K562 (cell line): ENCODE results near the gene OXLD1. TPM values are rescaled to one million over a fixed set of nuclear protein-coding genes. Genes with fewer than 3 reads are reported as not detected.
A peak's percentile ranks its signal among the peaks of the same experiment; 100 is the strongest.

Source experiments
- ATF7 ChIP-seq: fragments of 450-650 bp; IDR thresholded peaks from 2 replicates; pipeline ENCODE4 v1.7.1; 2014; ENCODE audit warnings: mild to moderate bottlenecking, moderate library complexity
- BCL6 ChIP-seq: fragments of 250-450 bp; sonication (Bioruptor Pico); IDR thresholded peaks from 2 replicates; pipeline ENCODE4 v1.4.0; 2020
- GTF2A2 ChIP-seq: IDR thresholded peaks from 2 replicates; pipeline ENCODE4 v1.6.1; 2016; ENCODE audit warnings: mild to moderate bottlenecking, missing genetic modification characterization, missing compliant biosample characterization
- HOXB6 ChIP-seq: fragments of 250-450 bp; sonication (Bioruptor Pico); IDR thresholded peaks from 2 replicates; pipeline ENCODE4 v1.5.1; 2022; ENCODE audit warnings: mild to moderate bottlenecking, borderline replicate concordance
- KLF10 ChIP-seq: fragments of 250-450 bp; sonication (Bioruptor Pico); IDR thresholded peaks from 2 replicates; pipeline ENCODE4 v1.6.1; 2021; ENCODE audit warnings: matching md5 sums
- MXI1 ChIP-seq: IDR thresholded peaks from 2 replicates; pipeline ENCODE4 v1.6.1; 2011; ENCODE audit warnings: low read depth, mild to moderate bottlenecking, improper control_type of control experiment, low read length
- NFIC ChIP-seq: fragments of 450-650 bp; IDR thresholded peaks from 2 replicates; pipeline ENCODE4 v1.6.1; 2017; ENCODE audit warnings: mild to moderate bottlenecking, inconsistent platforms
- SMAD3 ChIP-seq: fragments of 450-650 bp; formaldehyde crosslinking; conservative IDR thresholded peaks from 2 replicates; pipeline ENCODE4 v1.4.0; 2020; ENCODE audit warnings: mild to moderate bottlenecking
- SMARCE1 ChIP-seq: fragments of 450-650 bp; IDR thresholded peaks from 2 replicates; pipeline ENCODE4 v1.7.1; 2016; ENCODE audit warnings: mild to moderate bottlenecking
- SP2 ChIP-seq: IDR thresholded peaks from 2 replicates; pipeline ENCODE4 v1.6.1; 2011; ENCODE audit warnings: mild to moderate bottlenecking, low read depth, low read length, moderate library complexity; ENCODE audit not compliant: poor library complexity, severe bottlenecking; ENCODE audit errors: extremely low read depth
- SRSF1 ChIP-seq: fragments of 200-400 bp; formaldehyde crosslinking; IDR thresholded peaks from 2 replicates; pipeline ENCODE4 v1.6.1; 2017; ENCODE audit warnings: mild to moderate bottlenecking, low read depth, low read length, moderate library complexity
- SRSF9 ChIP-seq: fragments of 200-400 bp; formaldehyde crosslinking; IDR thresholded peaks from 2 replicates; pipeline ENCODE4 v1.6.1; 2017; ENCODE audit warnings: low read depth, low read length, borderline replicate concordance
- WHSC1 ChIP-seq: IDR thresholded peaks from one replicate; pipeline ENCODE4 v1.6.1; 2012; ENCODE audit warnings: low read length, control low read depth, inconsistent platforms
- ZNF124 ChIP-seq: sonication (generic); formaldehyde crosslinking; IDR thresholded peaks from 2 replicates; pipeline ENCODE4 v1.8.1; 2022; ENCODE audit warnings: missing genetic modification reagents
- ZNF644 ChIP-seq: fragments of 200-800 bp; sonication (Bioruptor generic); IDR thresholded peaks from 2 replicates; pipeline ENCODE4 v1.6.1; 2016; ENCODE audit warnings: low read depth, missing genetic modification characterization, missing compliant biosample characterization
- ZNF717 ChIP-seq: fragments of 250-450 bp; sonication (Bioruptor Pico); IDR thresholded peaks from 2 replicates; pipeline ENCODE4 v1.5.0; 2021
- polyA plus RNA-seq, 8 experiments: library from polyadenylated mRNA; depleted of rRNA in 4 of 8; stranded (reverse) in 5 of 8; unstranded in 3 of 8; fragments of >200 nt; fragmentation: Nextera tagmentation in 2 of 8; fragmentation: Illumina TruSeq in 1 of 8; extraction: Ambion mirVana in 2 of 8; extraction: Trizol in 1 of 8; gene quantifications; 2 replicates each; pipeline versions ENCODE4 v1.2.1 to v1.2.3, GENCODE V29; 2011 to 2014; ENCODE audit warnings: inconsistent platforms in 1 of 8, missing spikeins in 1 of 8
- total RNA-seq, 7 experiments: library from RNA; depleted of rRNA in 6 of 7; stranded (reverse); fragments of >200 nt in 6 of 7; fragmentation: Illumina TruSeq in 2 of 7; extraction: Trizol in 2 of 7; gene quantifications; 2 replicates each; pipeline versions ENCODE4 v1.2.1 to v1.2.3, GENCODE V29; 2011 to 2021; ENCODE audit warnings: low replicate concordance in 1 of 7
- TF ChIP-seq, protein P1 (sequence below): fragments of 450-650 bp; IDR thresholded peaks from 2 replicates; pipeline ENCODE4 v1.6.1; 2014; ENCODE audit warnings: low read depth, mild to moderate bottlenecking, moderate library complexity, borderline replicate concordance
- TF ChIP-seq, protein P2 (sequence below): fragments of 450-650 bp; IDR thresholded peaks from 2 replicates; pipeline ENCODE4 v1.6.1; 2017; ENCODE audit warnings: antibody characterized with exemption, mild to moderate bottlenecking
- TF ChIP-seq, protein P3 (sequence below): fragments of 250-450 bp; sonication (Bioruptor Pico); IDR thresholded peaks from 2 replicates; pipeline ENCODE4 v1.4.0; 2020; ENCODE audit warnings: borderline replicate concordance
- TF ChIP-seq, protein P4 (sequence below): fragments of 250-450 bp; sonication (Bioruptor Pico); IDR thresholded peaks from 2 replicates; pipeline ENCODE4 v1.8.0; 2021; ENCODE audit warnings: moderate library complexity, mild to moderate bottlenecking, inconsistent platforms

Gene OXLD1
- total and polyA plus RNA-seq, 9 of the 15 experiments (the other 6 are each of a cell fraction or from before 2014, with no cell fraction given) = 4.4 to 115 (median 29.3) TPM

DNA sequence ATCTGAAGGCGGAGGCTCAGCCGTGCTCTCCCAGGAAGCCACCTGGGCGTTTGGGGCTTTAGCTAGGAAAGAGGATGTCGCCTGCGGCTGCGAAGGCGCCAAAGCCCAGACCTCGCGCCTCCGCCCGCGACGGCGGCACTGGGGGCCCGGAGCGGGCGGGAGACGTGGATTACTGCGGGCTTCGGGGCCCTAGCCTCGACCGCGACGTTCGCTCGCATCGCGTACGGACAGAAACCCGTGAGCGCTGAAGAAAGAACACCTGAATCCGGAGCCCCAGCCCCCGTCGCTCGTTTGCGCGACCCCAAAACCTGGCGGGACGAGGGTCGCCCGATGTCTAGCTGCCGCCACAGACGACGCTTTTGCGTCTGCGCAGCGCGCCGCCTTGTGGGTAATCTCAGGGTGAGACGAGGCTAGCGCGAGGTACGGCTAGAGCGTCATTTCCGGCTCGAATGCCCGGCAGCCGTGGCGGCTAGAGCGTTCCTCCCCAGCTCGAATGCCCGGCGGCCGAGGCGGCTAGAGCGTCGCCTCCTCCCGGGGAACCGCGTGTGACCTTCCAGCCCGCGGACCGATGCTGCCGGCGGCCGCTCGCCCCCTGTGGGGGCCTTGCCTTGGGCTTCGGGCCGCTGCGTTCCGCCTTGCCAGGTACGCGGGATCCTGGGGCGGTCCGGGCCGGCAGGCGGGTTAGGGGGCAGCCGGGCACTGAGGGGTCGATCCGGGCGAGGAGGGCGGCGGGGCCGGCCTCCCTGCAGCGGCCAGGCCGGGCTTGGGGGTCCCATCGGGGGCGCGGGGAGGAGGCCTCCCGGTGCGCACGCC, 36.7 kb upstream of the OXLD1 start, which contains the start of gene MRPL12 (continued):
- peak; percentile 85 for TF ChIP-seq ATF7
- no peak for TF ChIP-seq GTF2A2 (tag)
- TF ChIP-seq WHSC1 = no peak
- TF ChIP-seq, protein P1, sequence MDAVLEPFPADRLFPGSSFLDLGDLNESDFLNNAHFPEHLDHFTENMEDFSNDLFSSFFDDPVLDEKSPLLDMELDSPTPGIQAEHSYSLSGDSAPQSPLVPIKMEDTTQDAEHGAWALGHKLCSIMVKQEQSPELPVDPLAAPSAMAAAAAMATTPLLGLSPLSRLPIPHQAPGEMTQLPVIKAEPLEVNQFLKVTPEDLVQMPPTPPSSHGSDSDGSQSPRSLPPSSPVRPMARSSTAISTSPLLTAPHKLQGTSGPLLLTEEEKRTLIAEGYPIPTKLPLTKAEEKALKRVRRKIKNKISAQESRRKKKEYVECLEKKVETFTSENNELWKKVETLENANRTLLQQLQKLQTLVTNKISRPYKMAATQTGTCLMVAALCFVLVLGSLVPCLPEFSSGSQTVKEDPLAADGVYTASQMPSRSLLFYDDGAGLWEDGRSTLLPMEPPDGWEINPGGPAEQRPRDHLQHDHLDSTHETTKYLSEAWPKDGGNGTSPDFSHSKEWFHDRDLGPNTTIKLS = peak; percentile 94
- TF ChIP-seq SMAD3 (CRISPR knock-in tag) = 0 out of 2 replicates have a peak, but pooled peaks have one; percentile 27
- peak; percentile 17 for TF ChIP-seq NFIC
- TF ChIP-seq, protein P2, sequence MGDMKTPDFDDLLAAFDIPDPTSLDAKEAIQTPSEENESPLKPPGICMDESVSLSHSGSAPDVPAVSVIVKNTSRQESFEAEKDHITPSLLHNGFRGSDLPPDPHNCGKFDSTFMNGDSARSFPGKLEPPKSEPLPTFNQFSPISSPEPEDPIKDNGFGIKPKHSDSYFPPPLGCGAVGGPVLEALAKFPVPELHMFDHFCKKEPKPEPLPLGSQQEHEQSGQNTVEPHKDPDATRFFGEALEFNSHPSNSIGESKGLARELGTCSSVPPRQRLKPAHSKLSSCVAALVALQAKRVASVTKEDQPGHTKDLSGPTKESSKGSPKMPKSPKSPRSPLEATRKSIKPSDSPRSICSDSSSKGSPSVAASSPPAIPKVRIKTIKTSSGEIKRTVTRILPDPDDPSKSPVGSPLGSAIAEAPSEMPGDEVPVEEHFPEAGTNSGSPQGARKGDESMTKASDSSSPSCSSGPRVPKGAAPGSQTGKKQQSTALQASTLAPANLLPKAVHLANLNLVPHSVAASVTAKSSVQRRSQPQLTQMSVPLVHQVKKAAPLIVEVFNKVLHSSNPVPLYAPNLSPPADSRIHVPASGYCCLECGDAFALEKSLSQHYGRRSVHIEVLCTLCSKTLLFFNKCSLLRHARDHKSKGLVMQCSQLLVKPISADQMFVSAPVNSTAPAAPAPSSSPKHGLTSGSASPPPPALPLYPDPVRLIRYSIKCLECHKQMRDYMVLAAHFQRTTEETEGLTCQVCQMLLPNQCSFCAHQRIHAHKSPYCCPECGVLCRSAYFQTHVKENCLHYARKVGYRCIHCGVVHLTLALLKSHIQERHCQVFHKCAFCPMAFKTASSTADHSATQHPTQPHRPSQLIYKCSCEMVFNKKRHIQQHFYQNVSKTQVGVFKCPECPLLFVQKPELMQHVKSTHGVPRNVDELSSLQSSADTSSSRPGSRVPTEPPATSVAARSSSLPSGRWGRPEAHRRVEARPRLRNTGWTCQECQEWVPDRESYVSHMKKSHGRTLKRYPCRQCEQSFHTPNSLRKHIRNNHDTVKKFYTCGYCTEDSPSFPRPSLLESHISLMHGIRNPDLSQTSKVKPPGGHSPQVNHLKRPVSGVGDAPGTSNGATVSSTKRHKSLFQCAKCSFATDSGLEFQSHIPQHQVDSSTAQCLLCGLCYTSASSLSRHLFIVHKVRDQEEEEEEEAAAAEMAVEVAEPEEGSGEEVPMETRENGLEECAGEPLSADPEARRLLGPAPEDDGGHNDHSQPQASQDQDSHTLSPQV = peak; percentile 31; the same call in 1 of the 2 replicates
- TF ChIP-seq MXI1 = 0 out of 2 replicates have a peak, but pooled peaks have one; percentile 2
- no peak for TF ChIP-seq ZNF124 (CRISPR knock-in tag)
- TF ChIP-seq ZNF644 (tag) = no peak
- TF ChIP-seq HOXB6 (CRISPR knock-in tag) = no peak
- TF ChIP-seq, protein P3, sequence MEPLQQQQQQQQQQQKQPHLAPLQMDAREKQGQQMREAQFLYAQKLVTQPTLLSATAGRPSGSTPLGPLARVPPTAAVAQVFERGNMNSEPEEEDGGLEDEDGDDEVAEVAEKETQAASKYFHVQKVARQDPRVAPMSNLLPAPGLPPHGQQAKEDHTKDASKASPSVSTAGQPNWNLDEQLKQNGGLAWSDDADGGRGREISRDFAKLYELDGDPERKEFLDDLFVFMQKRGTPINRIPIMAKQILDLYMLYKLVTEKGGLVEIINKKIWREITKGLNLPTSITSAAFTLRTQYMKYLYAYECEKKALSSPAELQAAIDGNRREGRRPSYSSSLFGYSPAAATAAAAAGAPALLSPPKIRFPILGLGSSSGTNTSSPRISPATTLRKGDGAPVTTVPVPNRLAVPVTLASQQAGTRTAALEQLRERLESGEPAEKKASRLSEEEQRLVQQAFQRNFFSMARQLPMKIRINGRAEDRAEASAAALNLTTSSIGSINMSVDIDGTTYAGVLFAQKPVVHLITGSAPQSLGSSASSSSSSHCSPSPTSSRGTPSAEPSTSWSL = no peak
- no peak for TF ChIP-seq SRSF1
- peak; percentile 98 for TF ChIP-seq SP2
- no peak for TF ChIP-seq KLF10 (CRISPR knock-in tag)
- TF ChIP-seq BCL6 = no peak
- TF ChIP-seq, protein P4, sequence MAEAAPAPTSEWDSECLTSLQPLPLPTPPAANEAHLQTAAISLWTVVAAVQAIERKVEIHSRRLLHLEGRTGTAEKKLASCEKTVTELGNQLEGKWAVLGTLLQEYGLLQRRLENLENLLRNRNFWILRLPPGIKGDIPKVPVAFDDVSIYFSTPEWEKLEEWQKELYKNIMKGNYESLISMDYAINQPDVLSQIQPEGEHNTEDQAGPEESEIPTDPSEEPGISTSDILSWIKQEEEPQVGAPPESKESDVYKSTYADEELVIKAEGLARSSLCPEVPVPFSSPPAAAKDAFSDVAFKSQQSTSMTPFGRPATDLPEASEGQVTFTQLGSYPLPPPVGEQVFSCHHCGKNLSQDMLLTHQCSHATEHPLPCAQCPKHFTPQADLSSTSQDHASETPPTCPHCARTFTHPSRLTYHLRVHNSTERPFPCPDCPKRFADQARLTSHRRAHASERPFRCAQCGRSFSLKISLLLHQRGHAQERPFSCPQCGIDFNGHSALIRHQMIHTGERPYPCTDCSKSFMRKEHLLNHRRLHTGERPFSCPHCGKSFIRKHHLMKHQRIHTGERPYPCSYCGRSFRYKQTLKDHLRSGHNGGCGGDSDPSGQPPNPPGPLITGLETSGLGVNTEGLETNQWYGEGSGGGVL (CRISPR knock-in tag) = no peak
- no peak for TF ChIP-seq ZNF717
- no peak for TF ChIP-seq SRSF9
- no peak for TF ChIP-seq SMARCE1
